Middle frontal gyrus (tissue), 1 donor: ENCODE results near the gene ARL4C.

Source experiments
- DNase-seq: peaks from one replicate; pipeline ENCODE4 v3.0.0-alpha.2; 2015; ENCODE audit warnings: low spot score; ENCODE audit errors: extremely low spot score

ARL4C gene

DNA sequence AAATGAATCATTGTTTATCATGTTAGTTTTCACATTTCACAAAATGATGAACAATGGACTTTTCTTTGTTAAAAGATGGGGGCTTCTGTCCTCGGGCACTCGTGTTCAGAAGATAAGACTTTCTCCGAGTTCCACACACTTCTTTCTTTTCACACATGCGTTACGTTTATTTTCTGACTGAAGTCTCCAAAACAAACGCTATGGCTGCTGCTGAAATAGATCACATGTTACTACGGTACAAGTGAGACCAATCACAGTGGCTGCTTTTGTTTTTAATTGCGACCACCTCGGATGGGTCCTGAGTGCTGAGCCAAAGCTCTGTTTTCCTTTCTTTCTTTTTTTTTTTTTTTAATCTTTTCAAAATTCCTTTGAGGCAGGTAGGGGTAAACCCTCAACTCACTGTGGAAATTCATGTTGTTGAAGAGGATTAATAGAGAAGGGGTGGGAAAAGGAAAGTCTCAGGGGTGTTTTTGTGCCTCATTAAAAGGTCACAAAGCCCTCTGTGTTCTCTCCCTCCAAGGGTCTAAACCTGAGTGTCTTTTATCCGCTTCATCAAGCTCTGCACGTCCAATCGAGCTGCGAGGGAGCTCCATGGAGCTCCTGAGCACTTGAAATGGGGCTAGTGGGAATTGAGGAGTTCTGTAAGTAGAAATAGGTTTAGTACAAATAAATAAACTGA, 48.2 kb downstream of the ARL4C start:
- no peak for DNase-seq

DNA sequence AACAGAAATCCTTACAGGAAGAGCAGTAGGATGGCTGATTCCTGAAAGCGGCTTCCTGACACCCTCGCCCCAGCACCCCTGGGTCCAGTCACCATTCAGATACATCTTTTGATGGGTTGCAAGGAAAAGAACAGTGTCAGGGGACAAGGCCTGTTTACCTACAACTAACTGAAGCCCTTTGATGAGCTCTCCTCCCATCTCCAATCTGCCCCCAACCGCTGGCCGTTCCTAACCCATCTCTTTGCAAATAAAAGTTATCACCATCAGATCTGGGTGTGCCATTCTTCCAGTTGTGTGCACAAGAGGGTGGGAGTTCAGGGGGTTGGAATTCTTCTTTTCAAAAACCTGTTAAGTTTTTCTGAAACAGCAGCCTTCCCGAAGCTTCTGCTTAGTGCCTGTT, 48.9 kb downstream of the ARL4C start:
- DNase-seq: no peak

DNA sequence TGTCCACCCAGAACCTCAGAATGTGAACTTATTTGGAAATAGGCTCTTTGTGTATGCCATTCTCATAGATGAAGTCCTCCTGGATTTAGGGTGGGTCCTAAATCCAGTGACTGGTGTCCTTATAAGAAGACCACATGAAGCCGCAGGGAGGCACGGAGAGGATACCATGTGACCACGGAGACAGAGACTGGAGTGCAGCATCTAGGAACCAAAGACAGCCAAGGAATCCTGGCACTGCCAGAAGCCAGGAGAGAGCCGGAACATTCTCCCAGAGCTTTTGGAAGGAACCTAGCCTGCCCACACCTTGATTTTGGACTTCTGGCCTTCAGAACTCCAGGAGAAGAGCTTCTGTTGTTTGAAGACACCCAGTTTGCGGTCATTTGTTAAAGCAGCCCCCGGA, 49.7 kb downstream of the ARL4C start:
- no peak for DNase-seq

DNA sequence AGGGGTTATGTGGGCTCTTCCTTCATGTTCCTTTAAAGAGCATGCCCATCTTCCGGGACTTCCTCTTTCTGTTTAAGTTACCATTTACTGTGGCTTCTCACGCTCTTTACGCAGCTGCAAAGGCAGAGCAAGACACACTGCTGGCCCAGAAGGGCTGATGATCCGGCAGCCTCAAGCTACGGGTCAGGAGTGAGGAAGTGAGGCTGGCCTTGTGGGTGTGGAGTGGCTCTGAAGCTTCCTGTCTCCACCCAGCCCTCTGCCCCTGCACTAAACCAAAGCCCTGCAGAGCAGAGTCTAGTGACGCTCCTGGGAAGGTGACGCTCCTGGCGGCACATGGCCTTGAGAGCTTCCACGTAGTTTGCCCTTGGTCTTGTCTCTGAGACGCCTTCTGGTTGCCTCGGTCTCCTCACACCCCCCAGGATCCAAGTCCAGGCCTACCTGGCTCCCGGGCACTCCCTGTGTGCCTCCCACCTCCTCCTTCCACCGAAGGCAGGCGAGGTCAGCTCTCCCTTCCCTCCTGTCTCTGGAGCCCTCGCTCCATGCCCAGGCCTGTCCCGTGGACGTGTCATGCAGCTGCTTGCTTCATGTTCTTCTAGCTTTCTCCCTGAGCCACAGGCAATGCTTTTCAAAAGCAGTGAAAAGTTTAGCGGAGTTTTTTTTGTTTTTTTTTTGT, 50.3 kb downstream of the ARL4C start:
- no peak for DNase-seq

DNA sequence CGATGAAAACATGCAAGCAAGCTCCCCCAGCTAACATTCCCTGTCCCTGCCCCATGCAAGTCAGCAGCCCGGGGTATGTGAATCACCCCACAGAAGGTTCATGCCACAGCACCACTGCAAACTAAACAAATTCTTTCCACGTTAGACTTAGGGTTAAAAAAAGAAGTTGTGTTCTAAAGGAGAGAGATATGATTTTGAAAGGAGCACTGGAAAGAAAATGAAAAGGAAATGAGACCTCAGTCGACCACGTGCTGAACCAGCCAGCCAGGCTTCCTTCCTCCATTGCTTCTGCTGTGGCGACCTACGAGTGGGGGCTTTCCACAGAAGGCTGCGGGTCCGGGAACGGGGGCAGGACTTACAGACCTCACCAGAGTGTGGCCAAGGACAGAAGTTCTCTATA, 52.0 kb downstream of the ARL4C start:
- DNase-seq: no peak

DNA sequence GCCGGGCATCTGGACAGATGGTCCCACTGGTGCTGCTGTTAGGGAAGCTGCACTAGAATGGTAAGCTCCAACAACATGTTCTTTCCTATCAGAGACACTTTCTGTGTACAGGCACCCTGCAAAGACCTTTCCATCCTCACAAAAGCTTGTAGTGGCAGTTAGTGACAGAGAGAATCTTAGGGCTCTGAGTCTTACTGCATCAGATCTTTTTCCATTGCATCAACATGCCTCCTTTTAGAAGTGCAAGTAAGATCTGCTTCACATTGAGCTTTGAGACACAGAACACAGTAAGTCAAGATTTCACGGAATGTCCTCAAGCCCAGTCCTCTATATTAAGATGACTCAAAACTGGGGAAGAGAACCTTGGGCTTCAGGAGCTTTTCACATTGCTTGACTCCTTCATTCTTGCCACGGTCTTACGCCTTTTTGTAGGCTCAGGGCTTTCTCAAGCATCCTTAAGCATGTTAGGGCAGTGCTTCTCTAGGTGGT, 52.6 kb downstream of the ARL4C start:
- no peak for DNase-seq
